Coronary artery (tissue), 2 donors: Measurements from ENCODE around the gene ZDHHC14.

ENCODE experiments used
- DNase-seq: peaks from one replicate; pipeline ENCODE4 v3.0.0-alpha.2; 2017; ENCODE audit warnings: low spot score
- H3K27ac ChIP-seq, 2 donors: fragments of 200-600 bp; sonication (generic); one replicate each; pipeline ENCODE4 v1.5.1; 2016 to 2019
- H3K4me3 ChIP-seq: fragments of 200-600 bp; sonication (generic); 2 replicates; pipeline ENCODE4 v1.5.1; 2016; ENCODE audit warnings: mild to moderate bottlenecking, moderate library complexity
- CTCF ChIP-seq: fragments of 200-600 bp; sonication (generic); IDR thresholded peaks from one replicate; pipeline ENCODE4 v1.5.1; 2019; ENCODE audit warnings: antibody characterized with exemption

ZDHHC14 gene

GRCh38 chr6:157368359-157369049 lies 12.5 kb upstream of the ZDHHC14 start:
- DNase-seq = no peak
- no peak for TF ChIP-seq CTCF
- Histone ChIP-seq H3K4me3 (no peak overlapping the region), H3K27ac (no peak overlapping the region)

GRCh38 chr6:157370755-157371154 lies 10.2 kb upstream of the ZDHHC14 start:
- no peak overlapping the region for H3K27ac ChIP-seq
- no peak overlapping the region for H3K4me3 ChIP-seq
- TF ChIP-seq CTCF = no peak
- no peak for DNase-seq

DNA sequence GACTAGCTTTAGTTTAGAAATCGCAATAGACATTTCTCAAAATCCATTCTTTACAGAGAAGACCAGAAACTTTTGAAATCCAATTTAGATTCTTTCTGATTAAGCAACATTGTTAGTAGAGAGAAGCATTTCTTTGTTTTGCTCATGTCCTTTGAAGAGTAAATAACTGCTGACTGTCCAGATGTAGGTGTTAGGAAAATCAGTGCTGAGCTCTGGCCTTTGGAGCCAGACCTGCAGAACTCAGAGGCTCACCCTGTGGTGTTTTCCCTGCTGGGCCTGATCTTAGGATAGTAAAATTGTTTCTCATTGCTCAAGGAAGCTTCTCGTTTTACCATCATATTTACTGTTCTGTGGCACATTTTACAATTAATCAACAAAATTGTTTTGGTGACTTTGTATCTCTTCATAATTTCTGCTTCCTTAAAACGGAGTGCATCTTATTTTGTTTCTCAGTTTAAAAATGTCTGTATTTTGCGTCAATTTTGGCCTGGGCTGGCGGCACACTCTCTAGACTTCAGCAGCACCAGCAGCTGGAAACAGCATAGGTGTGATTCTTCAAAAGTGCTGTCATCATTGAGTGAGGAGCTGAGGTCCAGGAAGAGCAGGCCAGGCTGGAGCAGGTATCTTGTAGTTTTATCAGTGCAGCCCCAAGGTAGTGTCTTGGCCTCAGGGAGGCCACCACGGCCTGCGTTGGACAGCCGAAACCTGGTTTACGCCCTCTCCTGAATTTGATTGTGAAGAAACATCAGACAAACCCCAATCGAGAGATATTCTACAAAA lies 8.3 kb upstream of the ZDHHC14 start:
- Histone ChIP-seq H3K27ac (no peak overlapping the region), H3K4me3 (no peak overlapping the region)
- TF ChIP-seq CTCF = no peak
- no peak for DNase-seq

- TF ChIP-seq CTCF = no peak
- no peak overlapping the region for H3K27ac ChIP-seq
- DNase-seq = no peak
Measured at GRCh38 chr6:157374889-157375443, 6.0 kb upstream of the ZDHHC14 start.

DNA sequence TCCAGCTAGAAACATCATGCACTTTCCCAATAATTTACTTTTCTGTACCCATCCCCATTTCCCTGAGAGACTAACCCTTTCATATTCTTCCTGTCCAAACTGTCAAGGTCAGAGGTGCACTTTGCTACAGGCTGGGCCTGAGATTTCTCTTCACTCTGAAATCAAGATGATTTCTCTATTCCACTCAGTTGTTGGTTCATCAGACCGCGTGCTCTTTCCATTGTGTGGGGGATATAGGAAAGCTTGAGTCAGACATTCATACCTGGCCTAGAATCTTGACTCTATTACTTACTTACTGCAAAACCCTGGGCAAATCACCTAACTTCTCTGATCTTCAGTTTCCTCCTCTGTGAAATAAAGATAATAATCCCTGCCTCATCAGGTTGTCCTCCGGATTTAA lies 4.7 kb upstream of the ZDHHC14 start:
- no peak for TF ChIP-seq CTCF
- no peak for DNase-seq
- no peak overlapping the region for H3K4me3 ChIP-seq
- no peak overlapping the region for H3K27ac ChIP-seq

More at GRCh38 chr6:157374889-157375443, 6.0 kb upstream of the ZDHHC14 start:
- H3K4me3 ChIP-seq = no peak overlapping the region

GRCh38 chr6:157376706-157377230 lies 4.2 kb upstream of the ZDHHC14 start:
- no peak overlapping the region for H3K4me3 ChIP-seq
- H3K27ac ChIP-seq = no peak overlapping the region
- no peak for DNase-seq
- TF ChIP-seq CTCF = no peak
